Choroid plexus epithelial cell (primary cell): ENCODE data around the gene PLCB2.

Source experiments
- DNase-seq: peaks from one replicate; pipeline ENCODE4 v3.0.0-alpha.2; 2010; ENCODE audit warnings: low read depth
- H3K4me3 ChIP-seq: 2 replicates; pipeline ENCODE4 v1.5.1; 2011; ENCODE audit warnings: low read depth, mild to moderate bottlenecking, control low read depth, low read length, moderate library complexity
- TF ChIP-seq, protein P1 (sequence below): conservative IDR thresholded peaks from 2 replicates; pipeline ENCODE4 v1.5.1; 2011; ENCODE audit warnings: low read depth, mild to moderate bottlenecking, control low read depth, inconsistent platforms, low read length, moderate library complexity

Gene PLCB2

DNA sequence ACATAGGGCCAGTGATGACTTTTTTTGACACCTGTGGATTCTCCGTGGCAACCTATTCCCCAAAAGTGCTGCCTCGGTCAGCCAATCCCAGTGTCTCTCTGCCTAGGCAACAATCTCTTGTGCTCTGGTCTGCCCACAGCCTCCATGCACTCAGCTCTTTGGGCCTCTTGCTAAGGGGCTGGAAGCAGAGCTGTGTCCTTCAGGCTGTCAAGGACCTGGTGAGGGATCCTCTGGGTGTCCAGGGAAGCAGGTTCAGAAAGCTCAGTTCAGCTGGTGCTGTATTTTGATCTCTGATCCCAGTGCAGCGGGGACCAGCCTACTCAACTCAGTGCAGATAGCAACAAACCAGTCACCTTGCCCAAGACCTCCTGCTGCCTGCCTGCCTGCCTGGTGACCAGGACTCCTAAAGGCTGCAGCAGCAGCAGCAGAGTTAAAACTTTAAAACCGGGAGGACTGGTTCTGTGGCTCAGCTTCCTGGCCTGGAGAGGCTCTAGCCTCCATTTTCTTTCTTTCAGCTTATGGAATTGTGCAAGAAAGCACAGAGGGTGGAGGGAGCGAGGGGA is 62.7 kb downstream of the PLCB2 start:
- no peak overlapping the region for H3K4me3 ChIP-seq
- DNase-seq: no peak
- TF ChIP-seq, protein P1, sequence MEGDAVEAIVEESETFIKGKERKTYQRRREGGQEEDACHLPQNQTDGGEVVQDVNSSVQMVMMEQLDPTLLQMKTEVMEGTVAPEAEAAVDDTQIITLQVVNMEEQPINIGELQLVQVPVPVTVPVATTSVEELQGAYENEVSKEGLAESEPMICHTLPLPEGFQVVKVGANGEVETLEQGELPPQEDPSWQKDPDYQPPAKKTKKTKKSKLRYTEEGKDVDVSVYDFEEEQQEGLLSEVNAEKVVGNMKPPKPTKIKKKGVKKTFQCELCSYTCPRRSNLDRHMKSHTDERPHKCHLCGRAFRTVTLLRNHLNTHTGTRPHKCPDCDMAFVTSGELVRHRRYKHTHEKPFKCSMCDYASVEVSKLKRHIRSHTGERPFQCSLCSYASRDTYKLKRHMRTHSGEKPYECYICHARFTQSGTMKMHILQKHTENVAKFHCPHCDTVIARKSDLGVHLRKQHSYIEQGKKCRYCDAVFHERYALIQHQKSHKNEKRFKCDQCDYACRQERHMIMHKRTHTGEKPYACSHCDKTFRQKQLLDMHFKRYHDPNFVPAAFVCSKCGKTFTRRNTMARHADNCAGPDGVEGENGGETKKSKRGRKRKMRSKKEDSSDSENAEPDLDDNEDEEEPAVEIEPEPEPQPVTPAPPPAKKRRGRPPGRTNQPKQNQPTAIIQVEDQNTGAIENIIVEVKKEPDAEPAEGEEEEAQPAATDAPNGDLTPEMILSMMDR: no peak

DNA sequence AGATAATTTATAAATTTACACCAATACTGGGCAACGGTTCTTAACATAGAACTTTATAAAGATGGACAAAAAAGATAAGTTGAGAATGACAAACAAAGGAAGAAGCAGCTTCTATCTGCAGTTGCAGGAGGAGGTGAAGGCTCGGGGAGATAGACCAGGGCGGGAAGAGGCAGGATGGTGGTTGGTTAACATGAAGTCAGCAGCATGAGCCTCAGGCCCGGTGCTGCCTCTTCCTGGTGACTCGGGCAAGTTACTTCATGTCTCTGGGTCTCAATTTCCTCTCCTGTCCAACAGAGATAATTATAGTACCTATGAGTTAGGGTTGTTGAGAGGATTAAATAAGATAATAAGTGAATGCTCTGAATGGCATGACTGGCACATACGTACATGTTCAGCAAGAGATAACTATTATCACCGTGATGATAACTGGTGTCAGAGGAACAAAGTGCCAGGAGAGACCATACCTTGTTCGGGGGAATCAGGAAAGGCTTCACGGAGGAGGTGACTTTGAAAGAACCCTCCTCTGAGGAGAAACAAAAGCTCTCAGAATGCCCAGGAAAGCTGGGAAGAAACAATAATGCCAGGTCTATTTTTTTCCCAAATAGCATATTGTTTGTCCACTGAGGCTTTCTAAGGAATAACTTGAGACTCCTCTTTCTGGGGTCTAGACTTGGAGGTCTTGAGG is 64.5 kb downstream of the PLCB2 start:
- H3K4me3 ChIP-seq: no peak overlapping the region
- no peak for DNase-seq
- TF ChIP-seq, protein P1: no peak

DNA sequence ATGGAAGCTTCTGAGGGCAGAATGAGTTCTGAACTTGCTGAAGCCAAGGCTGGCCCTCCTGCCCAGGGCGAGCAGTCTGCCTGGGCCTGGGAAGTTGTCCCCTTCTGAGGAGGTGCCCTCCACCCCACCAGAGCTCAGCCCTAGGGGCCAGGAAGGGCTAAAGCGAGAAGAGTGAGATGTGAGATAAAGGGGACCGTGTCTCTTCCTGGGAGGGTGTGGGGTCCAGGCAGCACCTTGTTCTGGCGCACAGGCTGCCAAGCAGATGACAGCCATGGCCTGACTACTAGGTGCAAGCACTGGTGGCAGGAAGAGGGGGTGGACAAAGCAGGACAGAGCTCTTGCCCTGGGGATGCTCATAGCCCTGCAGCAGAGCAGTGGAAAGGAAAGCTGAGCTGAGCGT is 65.1 kb downstream of the PLCB2 start:
- no peak for DNase-seq
- H3K4me3 ChIP-seq: no peak overlapping the region
- TF ChIP-seq, protein P1: no peak

DNA sequence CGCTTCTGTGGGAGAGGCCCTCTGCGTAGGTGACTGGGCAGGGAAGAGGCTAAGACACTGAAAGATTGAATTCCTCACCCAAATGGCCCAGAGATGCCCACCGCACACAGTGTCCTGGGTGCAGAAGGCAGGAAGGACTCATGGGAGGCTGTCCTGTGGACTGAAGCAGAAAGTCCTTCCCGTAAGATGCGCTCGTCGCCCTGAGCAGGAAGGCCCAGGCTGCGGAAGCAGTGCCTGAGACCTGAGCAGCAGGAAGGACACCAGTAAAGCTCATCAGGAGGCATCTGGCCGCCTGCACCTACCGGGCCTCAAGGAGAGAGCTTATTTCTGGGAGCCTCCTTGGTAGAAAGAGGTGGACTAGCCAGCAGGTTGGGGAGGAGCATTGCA is 65.5 kb downstream of the PLCB2 start:
- no peak for DNase-seq
- TF ChIP-seq, protein P1: no peak
- no peak overlapping the region for H3K4me3 ChIP-seq

DNA sequence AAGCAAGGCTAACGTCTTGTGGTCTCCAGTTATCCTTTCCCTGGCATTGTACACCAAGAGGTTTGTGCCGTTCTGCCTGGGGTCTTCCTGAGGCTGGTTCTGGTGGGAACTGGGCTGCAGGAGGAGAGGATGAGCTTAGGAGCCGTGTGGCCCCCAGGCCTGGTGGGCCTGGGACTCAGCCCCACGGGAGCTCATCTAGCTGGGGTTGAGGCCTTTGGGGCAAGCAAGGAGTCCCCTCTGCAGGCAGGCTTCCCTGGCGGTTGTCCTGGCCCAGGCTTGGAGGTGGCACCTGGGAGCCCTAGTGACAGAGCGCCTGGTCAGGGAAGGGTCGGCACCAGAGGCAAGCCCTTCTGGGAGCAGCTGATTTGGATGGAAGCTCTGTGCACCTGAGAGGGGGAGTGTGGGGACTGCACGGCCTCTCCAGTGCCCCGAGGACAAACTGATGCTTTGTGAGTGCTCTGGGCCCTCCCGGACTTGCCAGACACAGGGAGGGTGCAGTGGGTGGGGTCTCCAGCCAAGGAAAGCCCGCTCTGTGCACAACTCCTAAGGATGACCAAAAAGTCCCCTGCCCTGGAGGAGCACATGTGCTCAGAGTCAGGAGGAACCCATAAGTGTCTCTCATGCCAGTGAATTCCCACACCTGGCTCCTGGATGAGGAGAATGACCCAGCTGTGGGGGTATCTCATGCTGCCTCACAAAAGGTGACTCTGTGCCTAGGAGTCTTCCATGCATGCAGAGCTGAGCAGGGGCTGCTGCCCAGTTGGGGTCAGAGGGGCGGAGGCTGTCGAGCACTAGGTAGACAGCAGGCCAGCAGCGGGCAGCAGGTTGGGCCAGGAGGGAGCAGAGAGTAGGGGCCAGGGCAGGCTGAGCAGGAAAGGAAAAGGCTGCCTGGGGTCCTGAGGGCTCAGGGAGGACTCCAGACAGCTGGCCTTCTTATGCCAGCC is 66.2 kb downstream of the PLCB2 start:
- H3K4me3 ChIP-seq: no peak overlapping the region
- no peak for DNase-seq
- TF ChIP-seq, protein P1: no peak

DNA sequence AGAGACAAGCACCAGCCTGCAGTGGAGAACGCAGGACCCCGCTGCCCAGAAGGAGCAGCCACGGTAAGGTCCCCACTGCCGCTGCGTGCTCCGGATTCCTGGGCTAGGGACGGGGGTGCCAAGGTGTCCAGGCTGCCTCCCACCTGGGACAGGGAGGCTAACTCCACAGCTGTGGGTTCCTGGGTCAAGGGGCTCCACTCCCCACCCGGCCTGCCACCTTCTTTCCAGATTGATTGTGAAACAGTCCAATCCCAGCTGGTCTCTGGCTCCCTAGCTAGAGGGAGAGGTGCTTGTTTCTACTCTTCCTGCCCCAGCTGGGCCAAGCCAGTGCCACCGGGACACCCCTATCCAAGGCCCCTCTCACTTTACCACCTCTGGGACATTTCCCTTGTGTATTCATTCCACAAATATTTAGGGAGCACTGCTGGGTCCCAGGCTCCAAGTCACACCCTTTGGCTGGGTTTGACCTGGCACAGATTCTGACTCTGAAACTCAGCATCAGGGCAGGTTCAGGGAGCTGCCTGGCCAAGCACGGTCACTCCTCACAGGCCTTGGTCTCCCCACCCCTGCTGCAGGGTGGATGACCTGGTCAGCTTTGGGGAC is 67.0 kb downstream of the PLCB2 start:
- no peak overlapping the region for H3K4me3 ChIP-seq
- TF ChIP-seq, protein P1: no peak
- no peak for DNase-seq
